CD14-positive monocyte (primary cell): ENCODE measurements around the gene CACHD1. TPM values are rescaled to one million over a fixed set of nuclear protein-coding genes. Genes with fewer than 3 reads are reported as not detected.

Source experiments
- DNase-seq, 3 donors: peaks; one replicate each; pipeline ENCODE4 v3.0.0-alpha.2; 2011 to 2022
- H2AFZ ChIP-seq: 2 replicates; pipeline ENCODE4 v1.6.0; 2012; ENCODE audit warnings: mild to moderate bottlenecking, low read depth, low read length, inconsistent platforms; ENCODE audit not compliant: insufficient read depth, poor library complexity, severe bottlenecking
- H3K27ac ChIP-seq, 2 donors: 1 replicate in 1 of 2; 2 replicates in 1 of 2; pipeline ENCODE4 v1.5.1; 2012 to 2013; ENCODE audit warnings: low read length in 2 of 2, control low read depth in 1 of 2, inconsistent platforms in 1 of 2, low read depth in 1 of 2, mild to moderate bottlenecking in 1 of 2
- H3K27me3 ChIP-seq, 2 donors: one replicate each; pipeline versions ENCODE4 v1.6.0 to v1.6.1; 2011 to 2013; ENCODE audit warnings: low read length in 2 of 2; ENCODE audit not compliant: control insufficient read depth in 2 of 2, insufficient read depth in 2 of 2
- H3K36me3 ChIP-seq, 2 donors: replicated peaks in 1 of 2; 1 replicate in 1 of 2; 2 replicates in 1 of 2; pipeline versions ENCODE4 v1.5.1 to v1.6.1; 2012 to 2013; ENCODE audit warnings: low read length in 2 of 2, control low read depth in 1 of 2, inconsistent platforms in 1 of 2, mild to moderate bottlenecking in 1 of 2; ENCODE audit not compliant: insufficient read depth in 2 of 2, control insufficient read depth in 1 of 2
- H3K4me1 ChIP-seq, 2 donors: 1 replicate in 1 of 2; 2 replicates in 1 of 2; pipeline versions ENCODE4 v1.5.1 to v1.6.1; 2012 to 2013; ENCODE audit warnings: low read length in 2 of 2, control low read depth in 1 of 2, inconsistent platforms in 1 of 2, mild to moderate bottlenecking in 1 of 2, moderate library complexity in 1 of 2; ENCODE audit not compliant: insufficient read depth in 2 of 2, control insufficient read depth in 1 of 2
- H3K4me2 ChIP-seq: replicated peaks from 2 replicates; pipeline ENCODE3; 2012; ENCODE audit warnings: low read length, moderate library complexity, mild to moderate bottlenecking; ENCODE audit not compliant: poor library complexity, severe bottlenecking; ENCODE audit errors: extremely low read depth
- H3K4me3 ChIP-seq, 3 experiments: fragments of 200-600 bp in 1 of 3; sonication (generic) in 1 of 3; replicated peaks in 1 of 3; 1 replicate in 2 of 3; 2 replicates in 1 of 3; pipeline ENCODE4 v1.5.1; 2011 to 2013; ENCODE audit warnings: low read length in 3 of 3, mild to moderate bottlenecking in 3 of 3, control low read depth in 2 of 3, low read depth in 2 of 3, inconsistent platforms in 1 of 3, moderate library complexity in 1 of 3
- H3K79me2 ChIP-seq: 2 replicates; pipeline ENCODE4 v1.6.0; 2012; ENCODE audit warnings: mild to moderate bottlenecking, control low read depth, inconsistent platforms, low read length, moderate library complexity; ENCODE audit not compliant: insufficient read depth
- H3K9ac ChIP-seq: 2 replicates; pipeline ENCODE4 v1.6.0; 2017; ENCODE audit warnings: low read length, mild to moderate bottlenecking; ENCODE audit not compliant: insufficient read depth, poor library complexity, severe bottlenecking
- H3K9me3 ChIP-seq, 2 donors: replicated peaks in 1 of 2; 1 replicate in 1 of 2; 2 replicates in 1 of 2; pipeline versions ENCODE4 v1.5.1 to v1.6.1; 2012 to 2013; ENCODE audit warnings: low read length in 2 of 2, control low read depth in 1 of 2; ENCODE audit not compliant: control insufficient read depth in 1 of 2, insufficient read depth in 1 of 2
- H4K20me1 ChIP-seq: 2 replicates; pipeline ENCODE4 v1.6.0; 2012; ENCODE audit warnings: mild to moderate bottlenecking, low read length, control low read depth, moderate library complexity; ENCODE audit not compliant: insufficient read depth
- H3K27ac Mint-ChIP-seq, 7 donors: one replicate each; pipeline ENCODE4 v1.8.0; 2020; ENCODE audit warnings: mild to moderate bottlenecking in 7 of 7, mixed read lengths in 7 of 7, moderate library complexity in 6 of 7, inconsistent platforms in 2 of 7
- H3K27me3 Mint-ChIP-seq, 3 donors: one replicate each; pipeline ENCODE4 v1.8.0; 2021 to 2022; ENCODE audit warnings: low read depth in 3 of 3, mild to moderate bottlenecking in 3 of 3, mixed read lengths in 3 of 3, moderate library complexity in 3 of 3, inconsistent platforms in 1 of 3
- H3K36me3 Mint-ChIP-seq, 2 donors: one replicate each; pipeline ENCODE4 v1.8.0; 2020; ENCODE audit warnings: mixed read lengths in 2 of 2, inconsistent platforms in 1 of 2, mild to moderate bottlenecking in 1 of 2
- H3K4me1 Mint-ChIP-seq: one replicate; pipeline ENCODE4 v1.8.0; 2020; ENCODE audit warnings: mild to moderate bottlenecking, mixed read lengths
- H3K4me3 Mint-ChIP-seq, 2 donors: one replicate each; pipeline ENCODE4 v1.8.0; 2020; ENCODE audit warnings: mild to moderate bottlenecking in 2 of 2, mixed read lengths in 2 of 2, moderate library complexity in 1 of 2
- H3K9me3 Mint-ChIP-seq, 7 donors: one replicate each; pipeline ENCODE4 v1.8.0; 2020 to 2022; ENCODE audit warnings: mixed read lengths in 7 of 7, mild to moderate bottlenecking in 6 of 7, moderate library complexity in 6 of 7, inconsistent platforms in 2 of 7
- WGBS: methylation state at CpG from one replicate; pipeline ENCODE4 v1.1.5; 2013; ENCODE audit warnings: missing lambda C conversion rate; ENCODE audit not compliant: insufficient coverage; 5-methylcytosine and 5-hydroxymethylcytosine counted together
- intact Hi-C, 2 donors: fragments of 100-400 bp; cut with micrococcal nuclease; formaldehyde crosslinking; loops; one replicate each; pipeline versions ENCODE4 v1.15.0 to v1.15.1; 2023
- polyA plus RNA-seq, 3 donors: library from polyadenylated mRNA; depleted of rRNA in 1 of 3; unstranded in 2 of 3; stranded (reverse) in 1 of 3; fragments of 300-500 nt in 2 of 3; fragments of >200 nt in 1 of 3; fragmentation: Illumina TruSeq in 2 of 3; gene quantifications; 1 replicate in 2 of 3; 2 replicates in 1 of 3; pipeline ENCODE4 v1.2.3, GENCODE V29; 2012 to 2021
- TF ChIP-seq, protein P1 (sequence below): fragments of 200-600 bp; IDR thresholded peaks from one replicate; pipeline ENCODE4 v1.8.0; 2022; ENCODE audit warnings: antibody characterized with exemption, mild to moderate bottlenecking

Gene CACHD1
- polyA plus RNA-seq, 3 donors: 0.12 TPM; not detected in 2

DNA sequence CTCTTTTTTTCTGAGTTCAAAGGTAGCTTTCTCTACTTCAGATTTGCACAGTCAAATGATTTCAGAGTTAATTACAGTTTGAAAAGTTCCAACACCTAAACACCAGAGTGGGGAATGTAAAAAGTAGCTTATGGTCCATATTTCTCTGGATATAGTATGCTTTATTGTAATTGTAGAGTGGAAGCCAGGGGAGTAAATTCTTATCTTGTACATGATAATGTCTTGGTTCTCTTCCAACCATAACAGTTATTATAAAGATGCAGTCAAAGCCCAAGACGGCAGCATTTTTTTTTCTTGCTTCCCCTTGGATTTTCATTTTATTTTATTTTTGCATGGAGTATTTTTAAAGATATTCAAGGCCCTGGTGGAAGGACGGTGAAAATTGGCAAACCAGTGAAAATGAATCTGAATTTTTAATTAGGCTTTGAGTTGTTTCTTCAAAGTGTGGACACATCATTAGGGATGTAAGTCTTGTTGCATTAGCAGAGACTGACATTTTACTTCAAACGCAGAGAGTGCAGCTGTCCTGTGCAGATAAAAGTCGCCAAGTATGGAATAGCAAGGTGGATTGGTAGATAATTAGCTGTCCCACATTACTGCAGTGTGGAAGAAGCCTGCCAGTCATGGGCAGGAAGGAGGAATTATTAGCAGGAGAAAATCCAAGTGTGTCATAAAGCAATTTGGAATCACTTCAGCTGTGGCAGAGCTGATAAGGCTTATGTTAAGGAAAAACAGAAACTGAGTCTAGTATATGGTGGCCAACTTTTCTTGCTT is 11.3 kb downstream of the CACHD1 start:
- TF ChIP-seq, protein P1, sequence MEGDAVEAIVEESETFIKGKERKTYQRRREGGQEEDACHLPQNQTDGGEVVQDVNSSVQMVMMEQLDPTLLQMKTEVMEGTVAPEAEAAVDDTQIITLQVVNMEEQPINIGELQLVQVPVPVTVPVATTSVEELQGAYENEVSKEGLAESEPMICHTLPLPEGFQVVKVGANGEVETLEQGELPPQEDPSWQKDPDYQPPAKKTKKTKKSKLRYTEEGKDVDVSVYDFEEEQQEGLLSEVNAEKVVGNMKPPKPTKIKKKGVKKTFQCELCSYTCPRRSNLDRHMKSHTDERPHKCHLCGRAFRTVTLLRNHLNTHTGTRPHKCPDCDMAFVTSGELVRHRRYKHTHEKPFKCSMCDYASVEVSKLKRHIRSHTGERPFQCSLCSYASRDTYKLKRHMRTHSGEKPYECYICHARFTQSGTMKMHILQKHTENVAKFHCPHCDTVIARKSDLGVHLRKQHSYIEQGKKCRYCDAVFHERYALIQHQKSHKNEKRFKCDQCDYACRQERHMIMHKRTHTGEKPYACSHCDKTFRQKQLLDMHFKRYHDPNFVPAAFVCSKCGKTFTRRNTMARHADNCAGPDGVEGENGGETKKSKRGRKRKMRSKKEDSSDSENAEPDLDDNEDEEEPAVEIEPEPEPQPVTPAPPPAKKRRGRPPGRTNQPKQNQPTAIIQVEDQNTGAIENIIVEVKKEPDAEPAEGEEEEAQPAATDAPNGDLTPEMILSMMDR: no peak
- no peaks in the 10 kb centered on the region for H3K9me3 ChIP-seq
- H3K4me3 ChIP-seq: no peak overlapping the region
- H3K4me1 ChIP-seq: no peaks in the 10 kb centered on the region
- Mint-ChIP-seq H3K27me3 (peaks cover 0 to 3% (median 0%) of the 10 kb centered on the region in 3 donors), H3K27ac (no peak overlapping the region), H3K4me1 (peaks cover 3% of the 10 kb centered on the region), H3K36me3 (no peaks in the 10 kb centered on the region), H3K9me3 (peaks cover 0 to 4% (median 0%) of the 10 kb centered on the region in 7 donors), H3K4me3 (no peak overlapping the region)
- no peaks in the 10 kb centered on the region for H3K36me3 ChIP-seq
- H3K4me2 ChIP-seq: no peak overlapping the region
- no peaks in the 10 kb centered on the region for H3K27me3 ChIP-seq
- intact Hi-C loops: no loop called here
- no peak overlapping the region for H3K9ac ChIP-seq
- H2AFZ ChIP-seq: no peak overlapping the region
- DNase-seq: no peak
- H3K27ac ChIP-seq: no peak overlapping the region
- H4K20me1 ChIP-seq: no peaks in the 10 kb centered on the region
- 93% methylated on average over 3 of the region's 4 CpGs for WGBS
- no peaks in the 10 kb centered on the region for H3K79me2 ChIP-seq

DNA sequence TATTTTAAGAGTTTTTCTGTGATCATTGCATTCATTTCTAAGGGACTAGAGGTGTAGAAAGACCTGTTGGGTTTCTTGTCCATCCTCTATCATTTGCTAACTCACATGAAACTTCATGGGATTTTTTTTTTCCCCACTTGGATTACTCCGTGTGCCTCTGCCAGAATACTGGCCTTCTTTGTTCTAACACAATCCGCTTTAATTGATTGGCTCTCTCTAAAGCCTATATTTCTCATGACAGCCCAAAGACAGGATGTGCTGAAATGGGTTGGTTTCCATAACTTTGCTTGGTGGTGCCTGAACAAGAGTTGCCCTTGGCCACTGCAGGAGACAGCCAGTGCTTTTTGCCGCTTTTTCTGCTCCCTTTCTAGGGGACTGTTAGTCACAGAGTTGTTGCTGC is 12.2 kb downstream of the CACHD1 start:
- H3K27ac Mint-ChIP-seq: no peak overlapping the region
- no peaks in the 10 kb centered on the region for H3K4me1 ChIP-seq
- TF ChIP-seq, protein P1: no peak

More for the DNA sequence above, 12.2 kb downstream of the CACHD1 start:
- WGBS: 89% methylated on average over 1 of the region's 3 CpGs
- no peak overlapping the region for H3K4me3 ChIP-seq
- intact Hi-C loops: no loop called here
- Mint-ChIP-seq H3K9me3 (peaks cover 0 to 4% (median 0%) of the 10 kb centered on the region in 7 donors), H3K27me3 (peaks cover 0 to 3% (median 2%) of the 10 kb centered on the region in 3 donors), H3K36me3 (no peaks in the 10 kb centered on the region), H3K4me1 (no peaks in the 10 kb centered on the region), H3K4me3 (no peak overlapping the region)
- no peak overlapping the region for H3K27ac ChIP-seq
- no peaks in the 10 kb centered on the region for H3K27me3 ChIP-seq
- H3K4me2 ChIP-seq: no peak overlapping the region
- no peak for DNase-seq
- H3K9me3 ChIP-seq: no peaks in the 10 kb centered on the region
- H3K9ac ChIP-seq: no peak overlapping the region
- no peaks in the 10 kb centered on the region for H3K36me3 ChIP-seq
- no peaks in the 10 kb centered on the region for H4K20me1 ChIP-seq
- no peak overlapping the region for H2AFZ ChIP-seq
- no peaks in the 10 kb centered on the region for H3K79me2 ChIP-seq
